HTR-8/SVneo (cell line): ENCODE data around the gene RHBDF1.
"Not testable (repeated sequence)": the region's sequence is repeated elsewhere in the genome, so short reads cannot be mapped to it uniquely, and the experiment has no call there.

Experiments
- DNase-seq: peaks from one replicate; pipeline ENCODE4 v3.0.0; 2011; ENCODE audit warnings: low spot score, mixed read lengths; ENCODE audit not compliant: insufficient read length
- FAIRE-seq: peaks from 2 replicates; lab custom pipeline; 2011; peaks lifted over from hg19 to GRCh38; lab: Jason Lieb, UNC

RHBDF1 gene

GRCh38 chr16:41439-42068, 30.9 kb downstream of the RHBDF1 start:
- no peak for DNase-seq
- no peak for FAIRE-seq

- DNase-seq, result no peak
- peak; percentile 38 for FAIRE-seq
These were observed 33.2 kb downstream of the RHBDF1 start for GRCh38 chr16:38941-39892.

GRCh38 chr16:38206-38605, 34.2 kb downstream of the RHBDF1 start:
- not testable (repeated sequence) for DNase-seq, FAIRE-seq

- DNase-seq (no peak), FAIRE-seq (no peak)
These were observed 34.9 kb downstream of the RHBDF1 start for GRCh38 chr16:37511-37910.

- DNase-seq (no peak), FAIRE-seq (no peak)
These were observed 36.0 kb downstream of the RHBDF1 start for GRCh38 chr16:36336-36984.

GRCh38 chr16:35678-36305, 36.6 kb downstream of the RHBDF1 start:
- FAIRE-seq (no peak), DNase-seq (no peak)

- DNase-seq (no peak), FAIRE-seq (no peak)
These were observed 37.3 kb downstream of the RHBDF1 start for GRCh38 chr16:35011-35677.

GRCh38 chr16:34648-34987, 37.8 kb downstream of the RHBDF1 start:
- DNase-seq (no peak), FAIRE-seq (no peak)

GRCh38 chr16:33877-34647, 38.4 kb downstream of the RHBDF1 start:
- DNase-seq (no peak), FAIRE-seq (peak; percentile 92)

- DNase-seq, FAIRE-seq: not testable (repeated sequence)
These were observed 39.1 kb downstream of the RHBDF1 start for GRCh38 chr16:33154-33876.

GRCh38 chr16:30627-31026, 41.8 kb downstream of the RHBDF1 start:
- FAIRE-seq, DNase-seq: not testable (repeated sequence)

- not testable (repeated sequence) for FAIRE-seq, DNase-seq
These were observed 46.5 kb downstream of the RHBDF1 start for GRCh38 chr16:25926-26348.

- DNase-seq, FAIRE-seq: not testable (repeated sequence)
These were observed 48.3 kb downstream of the RHBDF1 start for GRCh38 chr16:24151-24550.

GRCh38 chr16:20886-21285, 51.5 kb downstream of the RHBDF1 start:
- DNase-seq, FAIRE-seq: not testable (repeated sequence)

- DNase-seq, FAIRE-seq: not testable (repeated sequence)
These were observed 55.2 kb downstream of the RHBDF1 start for GRCh38 chr16:17062-17765.

- not testable (repeated sequence) for DNase-seq, FAIRE-seq
These were observed 61.7 kb downstream of the RHBDF1 start for GRCh38 chr16:10772-11171.

GRCh38 chr16:9903-10665, 62.3 kb downstream of the RHBDF1 start:
- DNase-seq, result no peak
- no peak for FAIRE-seq
